ENCODE data around the gene GBX2.

Gene GBX2

DNA sequence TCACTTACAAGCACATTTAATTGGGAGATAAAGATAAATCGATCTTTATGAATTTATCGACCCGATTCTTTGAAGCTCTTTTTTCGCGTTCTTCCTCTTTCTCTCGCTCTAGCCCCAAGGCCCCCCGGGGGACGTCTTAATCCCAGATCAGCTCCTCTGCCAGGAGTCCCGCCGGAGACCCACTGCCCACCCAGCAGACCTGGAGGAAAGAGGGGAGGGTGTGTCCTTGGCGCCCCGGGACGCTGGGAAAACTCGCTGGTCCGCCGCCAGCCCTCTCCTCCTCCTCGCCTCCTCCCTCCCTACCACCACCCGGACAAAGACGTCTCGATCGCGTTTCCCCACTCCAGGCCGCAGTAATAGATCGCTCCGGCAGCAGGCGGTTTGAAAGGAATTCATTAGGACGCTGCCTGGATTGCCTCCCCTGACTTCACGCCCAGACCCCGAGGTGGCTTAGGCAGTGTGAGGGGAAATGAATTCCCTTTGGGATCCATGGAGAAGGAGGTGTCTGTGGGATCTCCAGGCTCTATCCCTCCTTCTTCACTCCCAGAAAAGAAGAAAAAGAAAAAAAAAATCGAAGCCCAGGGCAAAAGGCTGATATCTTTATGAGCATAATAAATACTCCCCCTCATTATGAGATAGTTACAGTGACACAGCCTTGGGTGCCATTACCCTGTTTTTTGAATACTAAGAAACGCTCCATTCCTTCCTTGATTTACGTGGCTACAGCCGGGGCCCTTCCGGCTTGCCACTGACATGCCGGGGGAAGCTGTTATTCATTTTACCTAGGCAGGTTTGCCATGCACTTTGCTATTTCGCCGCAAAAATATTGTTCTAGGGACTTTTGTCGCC is 1.8 kb upstream of the GBX2 start:
- in situ Hi-C loops (cut with MboI; ENCODE audit: low sequenced_read_pairs): no loop called here

DNA sequence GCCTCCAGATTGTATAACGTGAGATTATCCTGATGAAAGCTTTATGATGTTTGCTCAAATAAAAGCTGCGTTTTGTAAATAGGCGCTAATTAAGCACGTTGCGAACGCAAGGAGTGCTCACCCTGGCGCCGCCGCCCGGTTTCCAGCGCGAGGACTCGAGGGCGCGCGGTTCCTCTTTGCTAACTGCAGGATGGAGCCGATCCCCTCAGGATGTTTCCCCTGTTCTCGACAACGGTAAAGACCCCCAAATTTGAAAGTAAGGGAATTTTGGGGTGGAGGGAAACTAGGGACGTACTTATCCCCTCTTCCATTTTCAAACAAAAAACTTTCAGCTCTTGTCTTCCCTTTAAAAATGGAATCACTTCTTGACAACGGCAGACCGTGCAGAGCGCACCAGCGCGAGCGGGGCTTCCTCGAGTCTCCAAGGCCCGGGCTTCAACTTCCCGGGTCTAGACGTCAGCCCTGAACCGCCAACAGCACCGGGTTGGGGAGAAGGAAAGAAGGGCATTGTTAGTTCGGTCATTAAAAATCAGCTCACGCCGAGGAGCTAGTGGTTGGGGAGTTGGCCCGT is 1.1 kb upstream of the GBX2 start:
- in situ Hi-C loops (cut with MboI; ENCODE audit: low sequenced_read_pairs): no loop called here

- in situ Hi-C loops (cut with MboI; ENCODE audit: low sequenced_read_pairs): no loop called here
Observed at GRCh38 chr2:236167297-236168109, 683 bp downstream of the GBX2 start.

DNA sequence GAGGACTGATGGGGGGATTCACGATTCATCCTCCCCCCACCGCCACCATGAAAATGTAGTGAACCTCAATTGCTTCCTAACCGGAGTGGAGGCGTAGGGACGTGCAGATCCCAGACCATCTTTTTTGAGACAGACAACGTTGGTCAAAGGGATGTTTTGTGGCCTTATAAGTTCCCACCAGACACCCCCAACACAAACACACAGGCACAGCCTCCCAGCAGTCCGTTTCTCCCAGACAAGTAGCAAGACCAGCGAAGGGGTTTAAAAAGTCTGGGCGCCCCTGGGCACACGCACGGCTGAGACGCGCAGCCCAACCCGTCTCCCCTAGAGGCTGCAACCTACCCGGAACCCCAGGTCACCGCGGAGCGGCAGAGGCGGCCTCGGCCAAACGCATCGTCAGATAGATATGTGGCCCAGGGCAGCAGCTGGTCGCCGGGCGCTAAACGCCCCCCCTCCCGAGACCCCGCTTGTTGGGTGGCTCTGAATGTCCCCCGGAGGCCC is 1.3 kb downstream of the GBX2 start:
- in situ Hi-C loops (cut with MboI; ENCODE audit: low sequenced_read_pairs): no loop called here

DNA sequence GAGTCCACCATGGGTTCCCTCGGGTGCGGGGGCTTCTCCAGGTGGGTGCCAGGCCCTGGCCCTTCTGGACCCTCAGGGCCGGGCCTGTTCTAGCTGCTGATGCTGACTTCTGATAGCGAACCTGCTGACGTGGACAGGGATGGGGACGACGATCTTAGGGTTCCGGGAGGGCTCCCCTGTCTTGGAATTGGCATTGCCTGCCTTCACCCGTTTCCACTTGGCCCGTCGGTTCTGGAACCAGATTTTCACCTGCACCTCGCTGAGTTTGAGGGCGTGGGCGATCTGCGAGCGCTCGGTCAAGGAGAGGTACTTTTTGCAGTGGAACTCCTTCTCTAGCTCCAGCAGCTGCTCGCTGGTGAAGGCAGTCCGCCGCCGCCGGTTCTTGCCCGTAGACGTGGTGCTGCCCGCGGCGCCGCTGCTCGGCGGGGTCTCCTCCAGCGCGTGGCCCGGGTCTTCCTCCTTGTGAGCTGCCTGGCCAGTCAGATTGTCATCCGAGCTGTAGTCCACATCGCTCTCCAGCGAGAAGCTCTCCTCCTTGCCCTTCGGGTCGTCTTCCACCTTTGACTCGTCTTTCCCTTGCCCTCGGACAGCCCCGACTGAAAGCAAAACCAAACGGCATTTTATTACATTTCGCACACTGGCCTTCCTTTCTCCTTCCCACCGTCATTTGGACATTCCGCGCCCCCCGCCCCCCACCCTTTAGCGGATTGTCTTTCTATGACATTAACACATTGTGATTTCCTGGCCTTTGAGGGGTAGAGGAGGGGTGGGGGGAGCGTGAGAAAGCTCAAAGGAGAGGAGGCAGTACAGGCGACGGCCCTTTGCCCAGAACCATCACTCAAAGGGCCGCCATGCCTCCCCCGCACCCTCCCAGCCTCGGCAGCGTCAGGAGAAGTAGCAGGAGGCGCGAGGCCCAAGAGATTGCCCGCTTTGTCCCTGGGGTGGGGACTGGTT is 2.1 kb downstream of the GBX2 start:
- in situ Hi-C loops (cut with MboI; ENCODE audit: low sequenced_read_pairs): no loop called here

- in situ Hi-C loops (cut with MboI; ENCODE audit: low sequenced_read_pairs): no loop called here
Observed at GRCh38 chr2:236164925-236165841, 3.0 kb downstream of the GBX2 start.

GRCh38 chr2:236164201-236164924 is 3.8 kb downstream of the GBX2 start:
- in situ Hi-C loops (cut with MboI; ENCODE audit: low sequenced_read_pairs): no loop called here

DNA sequence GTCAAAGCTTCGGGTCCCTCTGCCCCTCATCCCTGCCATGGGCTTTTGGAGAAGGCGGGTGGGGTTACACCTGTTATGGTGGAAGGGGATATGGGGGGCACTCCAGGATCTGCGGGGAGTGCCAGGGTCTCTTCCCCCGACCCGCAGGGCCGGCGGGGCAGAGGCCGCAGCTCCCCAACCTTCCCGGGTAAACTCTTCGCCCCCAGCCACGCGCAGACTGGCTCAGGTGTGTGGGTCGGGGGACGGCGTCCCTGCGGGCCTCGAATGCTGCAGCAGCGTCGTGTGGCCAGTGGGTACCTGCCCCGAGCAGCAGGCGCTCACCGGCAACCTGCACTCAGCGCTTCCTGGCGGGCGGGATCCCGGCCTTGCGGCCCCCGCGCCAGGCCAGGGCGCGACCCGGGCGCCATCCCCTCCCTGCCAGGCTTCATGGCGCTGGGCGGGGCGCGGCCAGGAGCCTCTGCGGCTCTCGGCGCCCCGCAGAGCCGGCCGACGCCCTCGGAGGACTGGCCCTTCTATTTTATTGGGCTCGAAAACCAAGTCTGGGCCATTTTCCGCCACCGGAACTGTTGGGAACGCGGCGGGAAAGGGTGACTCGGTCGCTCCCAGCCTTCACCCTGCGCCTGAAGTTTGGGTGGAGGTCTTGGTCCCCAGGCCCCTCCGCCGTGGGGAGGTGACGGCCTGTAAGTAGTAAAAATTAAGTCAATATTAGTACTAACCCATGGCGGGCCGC is 4.5 kb downstream of the GBX2 start:
- in situ Hi-C loops (cut with MboI; ENCODE audit: low sequenced_read_pairs): no loop called here

GRCh38 chr2:236162882-236163470 is 5.2 kb downstream of the GBX2 start:
- in situ Hi-C loops (cut with MboI; ENCODE audit: low sequenced_read_pairs): no loop called here

- in situ Hi-C loops (cut with MboI; ENCODE audit: low sequenced_read_pairs): no loop called here
Observed at GRCh38 chr2:236162031-236162845, 5.9 kb downstream of the GBX2 start.

GRCh38 chr2:236161531-236161930 is 6.7 kb downstream of the GBX2 start:
- in situ Hi-C loops (cut with MboI; ENCODE audit: low sequenced_read_pairs): no loop called here

DNA sequence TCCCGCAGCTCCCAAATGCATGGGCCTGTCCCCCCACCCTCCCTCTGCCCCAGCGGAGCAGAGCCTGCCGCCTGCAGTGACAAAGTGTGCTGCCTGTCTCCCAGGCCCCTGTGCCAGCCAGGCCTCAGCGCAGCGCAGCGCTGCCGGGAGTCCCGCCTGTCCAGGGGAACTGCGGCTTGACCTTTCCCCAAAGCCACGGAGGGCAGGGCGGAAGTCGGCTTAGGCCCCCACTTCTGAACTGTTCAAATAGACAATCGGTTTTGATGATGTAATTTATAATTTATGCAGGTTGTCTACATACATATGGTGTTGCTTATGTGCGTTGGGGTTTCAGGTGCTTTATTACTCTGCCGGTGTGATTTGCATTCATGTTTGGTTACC is 7.1 kb downstream of the GBX2 start:
- in situ Hi-C loops (cut with MboI; ENCODE audit: low sequenced_read_pairs): no loop called here

DNA sequence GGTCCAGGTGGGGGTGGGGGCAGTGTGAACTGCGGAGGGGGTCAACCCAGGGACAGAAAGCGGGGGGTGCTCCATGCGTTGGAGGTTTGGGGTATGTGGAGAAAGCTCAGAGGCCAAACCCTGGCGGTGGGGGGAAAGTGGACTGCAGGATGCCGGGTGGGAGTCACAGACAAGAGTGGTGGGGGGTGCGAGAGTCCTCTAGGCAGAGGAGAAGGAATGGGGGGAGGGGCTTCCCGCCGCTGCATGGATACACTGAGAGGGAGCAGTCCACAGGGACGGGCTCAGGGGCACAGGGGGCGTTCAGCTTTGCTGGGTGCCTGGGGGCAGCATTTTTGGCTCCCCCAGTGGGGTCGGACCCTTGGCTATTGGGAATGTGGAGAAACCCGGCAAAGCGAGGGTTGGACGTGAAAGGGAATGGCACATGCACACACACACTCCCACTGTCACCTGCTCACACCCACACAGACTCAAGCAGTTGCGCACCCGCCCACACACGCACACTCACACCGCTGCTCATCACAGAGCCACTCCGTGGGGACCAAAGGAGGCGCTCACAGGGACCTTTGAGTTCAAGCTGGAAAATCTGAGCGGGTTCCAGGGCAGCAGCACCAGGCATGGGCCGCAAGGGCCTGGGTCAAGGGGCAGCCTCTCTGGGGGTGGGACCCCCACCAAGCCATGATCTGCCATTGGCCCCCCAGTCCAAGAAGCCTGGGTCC is 7.7 kb downstream of the GBX2 start:
- in situ Hi-C loops (cut with MboI; ENCODE audit: low sequenced_read_pairs): no loop called here

DNA sequence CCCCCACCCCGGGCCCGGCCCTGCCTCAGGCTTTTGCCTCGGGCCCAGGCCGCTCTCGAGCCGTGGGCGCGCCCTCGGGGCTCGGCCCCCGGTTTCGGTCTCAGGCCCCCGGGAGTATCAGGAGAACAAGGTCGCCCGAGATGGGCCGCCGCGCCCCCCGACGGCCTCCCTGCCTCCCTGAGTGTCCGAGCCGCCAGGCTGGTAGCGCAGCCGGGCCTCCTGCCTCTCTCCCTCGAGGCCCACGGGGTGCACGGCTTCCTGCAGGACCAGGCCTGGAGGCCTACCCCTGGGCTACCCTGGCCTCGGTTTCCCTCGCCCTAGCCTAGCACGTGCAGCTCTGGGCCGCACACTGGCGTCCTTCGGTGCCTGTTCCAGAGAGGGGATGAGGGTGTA is 8.4 kb downstream of the GBX2 start:
- in situ Hi-C loops (cut with MboI; ENCODE audit: low sequenced_read_pairs): no loop called here

DNA sequence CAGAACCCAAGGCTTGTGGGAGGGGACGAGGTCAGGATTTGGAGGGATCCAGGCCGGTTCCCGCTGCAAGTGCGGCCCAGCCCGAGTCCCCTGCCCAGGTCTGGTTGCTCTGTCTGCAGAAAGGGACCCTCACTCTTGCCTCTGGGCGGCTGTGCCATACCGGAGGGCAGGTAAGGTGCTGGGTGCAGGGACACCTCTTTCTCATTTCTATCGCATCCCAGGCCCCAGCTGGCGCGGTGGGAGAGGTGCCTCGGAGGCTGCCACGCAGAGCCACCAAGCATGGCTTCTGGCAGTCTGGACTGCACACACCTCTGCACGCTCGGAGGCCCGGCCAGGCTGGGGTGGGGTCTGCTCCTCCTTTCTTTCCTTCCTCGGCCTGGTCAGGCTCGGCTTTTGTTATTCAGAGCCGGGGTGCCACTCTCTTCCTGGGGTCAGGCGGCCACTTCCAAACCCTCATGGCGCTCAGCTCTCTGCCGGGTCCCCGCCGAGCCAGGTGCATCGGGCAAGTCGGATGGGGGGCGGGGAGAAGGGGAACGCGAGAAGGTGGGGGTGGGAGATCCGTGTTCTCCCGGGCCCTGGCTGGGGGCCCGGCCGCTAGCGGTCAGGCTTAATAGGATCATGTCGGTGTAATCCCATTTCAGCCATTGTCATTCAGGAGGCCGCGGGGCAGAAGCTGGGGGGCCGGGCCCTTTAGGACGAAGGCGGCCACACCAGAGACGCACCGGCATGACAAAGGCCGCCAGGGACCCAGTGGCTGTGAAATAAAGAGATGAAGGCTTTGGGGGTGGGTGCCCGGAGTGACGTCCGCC is 9.0 kb downstream of the GBX2 start:
- in situ Hi-C loops (cut with MboI; ENCODE audit: low sequenced_read_pairs): no loop called here

Data from HL-60/S4 treated with retinoic acid at 250 ng/mL for 4 days and 3 days (cell line).